ENCODE data around the gene LPIN1. TPM values are rescaled to one million over a fixed set of nuclear protein-coding genes. Genes with fewer than 3 reads are reported as not detected.
"Not testable (repeated sequence)": the region's sequence is repeated elsewhere in the genome, so short reads cannot be mapped to it uniquely, and the experiment has no call there.

LPIN1 gene
- polyA plus RNA-seq, 3 donors, result 18.0 to 19.7 (median 18.7) TPM

DNA sequence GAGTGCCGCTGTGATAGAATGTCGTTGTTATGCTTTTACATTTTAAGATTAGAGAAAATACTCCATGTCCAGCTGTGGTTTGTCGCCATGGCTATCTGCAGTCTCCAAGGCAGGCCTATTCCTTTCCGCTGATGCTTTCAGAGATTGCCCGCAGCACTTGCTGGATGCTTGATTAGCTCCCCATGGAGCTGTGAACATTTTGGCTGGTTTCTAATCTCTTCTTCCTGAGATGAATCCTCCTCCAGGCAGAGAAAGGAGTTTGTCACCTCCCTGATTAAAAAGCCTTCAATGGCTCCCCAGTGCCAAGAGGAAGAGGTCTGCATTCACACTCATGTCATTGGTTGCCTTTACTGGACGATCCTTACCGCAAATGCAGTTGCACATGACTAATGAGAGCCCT lies 32.6 kb upstream of the LPIN1 start:
- no peak for DNase-seq (ENCODE audit: low read depth in 3 of 3, low spot score in 2 of 3)

DNA sequence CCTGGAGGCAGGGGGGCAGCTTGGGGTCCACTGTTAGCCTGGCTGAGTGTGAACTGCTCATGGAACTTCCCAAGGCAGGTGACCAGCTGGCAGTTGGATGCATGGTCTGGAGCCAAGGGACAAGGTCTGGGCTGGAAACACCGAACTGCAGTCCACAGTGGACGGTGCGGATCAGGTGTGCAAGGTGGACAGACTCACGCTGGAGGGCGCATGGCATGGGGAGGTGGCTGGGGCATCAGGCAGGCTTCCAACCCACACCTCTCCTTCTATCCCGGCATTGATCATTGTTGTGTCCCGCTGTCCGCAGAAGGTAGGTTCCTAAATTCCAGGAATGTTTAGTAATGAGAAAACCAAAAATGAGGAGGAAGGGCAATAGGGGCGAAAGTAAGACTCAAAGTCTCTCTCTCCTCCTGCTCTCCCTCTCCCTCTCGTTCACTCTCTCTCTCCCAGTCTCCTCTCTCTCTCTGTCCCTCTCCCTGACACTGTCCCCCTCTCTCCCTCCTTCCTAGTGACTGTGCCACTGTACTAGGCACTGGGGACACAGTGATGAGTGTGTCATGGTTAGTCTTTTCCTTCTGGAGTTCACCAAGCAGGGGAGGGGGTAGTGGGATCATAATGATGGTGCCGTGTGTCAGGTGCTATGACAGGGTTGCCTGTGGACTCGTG lies 30.3 kb upstream of the LPIN1 start:
- no peak for DNase-seq (ENCODE audit: low read depth in 3 of 3, low spot score in 2 of 3)

DNA sequence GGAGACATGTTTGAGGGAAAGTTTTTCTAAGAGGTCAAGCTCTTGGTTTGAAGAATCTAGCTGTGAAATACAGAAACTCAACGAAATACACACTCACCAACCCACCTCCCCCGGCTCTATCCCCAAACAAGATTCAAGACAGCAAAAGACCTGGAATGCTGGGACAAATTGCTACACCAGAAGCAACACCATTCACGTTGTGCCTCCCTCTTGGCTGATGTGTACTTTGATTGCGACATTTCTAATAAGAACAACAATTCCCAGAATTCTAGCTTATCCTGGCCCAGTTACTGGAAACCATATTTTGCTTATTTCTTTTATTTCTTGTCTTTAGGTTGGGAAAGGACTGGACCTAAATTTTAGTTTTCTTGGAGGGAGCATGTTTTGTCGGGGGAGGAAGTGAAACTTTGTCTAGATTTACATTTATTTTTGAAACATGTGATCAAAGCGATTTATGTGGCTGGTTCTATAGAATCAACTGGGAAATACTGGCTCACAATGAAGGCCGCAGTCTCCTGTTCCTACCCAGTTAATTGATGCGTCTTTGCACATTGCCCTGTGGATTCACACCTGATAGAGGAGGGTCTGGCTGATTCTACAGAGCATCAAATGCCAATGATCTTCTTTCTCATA lies 29.6 kb upstream of the LPIN1 start:
- DNase-seq (ENCODE audit: low read depth in 3 of 3, low spot score in 2 of 3), result no peak

DNA sequence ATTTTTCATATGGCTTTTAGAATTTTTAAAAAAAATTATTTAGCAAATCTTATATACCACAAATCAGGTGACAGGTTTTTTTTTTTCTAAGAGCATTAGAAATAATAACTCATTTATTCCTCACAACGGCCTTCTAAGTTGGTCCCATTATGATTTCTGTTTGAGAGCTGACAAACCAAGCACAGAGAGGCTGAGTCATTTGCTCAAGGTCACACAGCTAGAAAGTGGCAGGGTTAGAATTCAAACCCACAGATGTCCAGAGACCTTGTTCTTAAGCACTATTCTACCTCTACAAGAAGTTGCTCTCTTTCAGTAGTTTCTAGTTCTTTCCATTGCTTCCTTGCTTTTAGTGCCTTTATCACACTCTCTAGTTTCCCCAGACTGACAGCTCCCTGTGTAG lies 28.8 kb upstream of the LPIN1 start:
- no peak for DNase-seq (ENCODE audit: low read depth in 3 of 3, low spot score in 2 of 3)

DNA sequence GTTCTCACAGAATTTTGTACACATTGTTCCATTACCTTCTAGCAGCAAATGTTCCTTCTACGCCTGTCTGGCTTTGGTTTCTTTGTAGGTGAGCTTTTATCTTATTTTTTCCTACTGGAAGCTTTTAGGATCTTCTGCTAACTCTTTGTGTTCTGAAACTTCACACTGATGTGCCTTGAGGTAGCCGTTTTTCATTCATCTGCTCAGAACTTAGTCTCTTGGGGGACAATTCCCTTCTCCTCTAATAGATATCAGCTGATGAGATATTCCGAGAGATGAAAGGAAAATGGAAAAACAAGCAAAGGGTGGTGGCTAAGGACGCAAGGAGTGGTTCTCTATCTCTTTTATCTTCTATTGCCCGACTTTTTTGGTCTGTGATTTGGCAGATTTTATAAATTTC lies 27.8 kb upstream of the LPIN1 start:
- no peak for DNase-seq (ENCODE audit: low read depth in 3 of 3, low spot score in 2 of 3)

DNA sequence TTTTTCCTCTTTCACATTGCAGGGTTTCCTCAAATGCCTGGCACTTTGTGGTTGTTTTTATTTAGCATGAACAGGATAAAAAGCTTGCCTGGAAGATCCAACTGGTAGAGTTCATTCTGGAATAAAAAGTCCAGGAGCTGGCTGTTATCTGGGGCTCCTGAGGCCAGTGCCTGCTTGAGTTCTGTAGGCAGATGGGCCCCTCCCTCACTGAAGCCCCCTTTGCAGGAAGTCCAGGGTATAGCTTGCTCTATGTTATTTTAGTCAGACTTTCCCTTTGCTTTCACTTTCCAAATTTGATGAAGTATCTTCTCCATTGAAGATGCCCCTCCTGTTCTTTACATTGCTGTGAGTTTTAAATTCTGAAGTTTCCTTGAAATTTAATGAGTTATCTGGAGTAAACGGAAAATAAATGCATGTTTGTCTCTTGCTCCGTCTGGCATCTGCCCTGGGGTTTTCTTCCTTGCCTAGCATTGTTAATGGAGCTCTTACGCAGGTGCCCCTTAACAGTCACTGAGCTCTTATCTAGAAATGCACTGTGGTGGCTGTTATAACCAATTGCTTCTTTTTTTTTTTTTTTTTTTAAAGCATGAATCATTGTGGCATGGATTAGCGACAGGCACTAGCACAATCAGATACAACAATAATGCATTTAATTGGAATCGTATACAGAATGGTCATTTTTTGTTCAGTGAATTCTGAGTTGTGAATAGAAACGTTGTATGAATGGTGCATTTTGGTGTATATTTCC lies 27.0 kb upstream of the LPIN1 start:
- DNase-seq (ENCODE audit: low read depth in 3 of 3, low spot score in 2 of 3), result no peak

- DNase-seq (ENCODE audit: low read depth in 3 of 3, low spot score in 2 of 3), result no peak
Measured at GRCh38 chr2:11720752-11721151, 25.7 kb upstream of the LPIN1 start.

DNA sequence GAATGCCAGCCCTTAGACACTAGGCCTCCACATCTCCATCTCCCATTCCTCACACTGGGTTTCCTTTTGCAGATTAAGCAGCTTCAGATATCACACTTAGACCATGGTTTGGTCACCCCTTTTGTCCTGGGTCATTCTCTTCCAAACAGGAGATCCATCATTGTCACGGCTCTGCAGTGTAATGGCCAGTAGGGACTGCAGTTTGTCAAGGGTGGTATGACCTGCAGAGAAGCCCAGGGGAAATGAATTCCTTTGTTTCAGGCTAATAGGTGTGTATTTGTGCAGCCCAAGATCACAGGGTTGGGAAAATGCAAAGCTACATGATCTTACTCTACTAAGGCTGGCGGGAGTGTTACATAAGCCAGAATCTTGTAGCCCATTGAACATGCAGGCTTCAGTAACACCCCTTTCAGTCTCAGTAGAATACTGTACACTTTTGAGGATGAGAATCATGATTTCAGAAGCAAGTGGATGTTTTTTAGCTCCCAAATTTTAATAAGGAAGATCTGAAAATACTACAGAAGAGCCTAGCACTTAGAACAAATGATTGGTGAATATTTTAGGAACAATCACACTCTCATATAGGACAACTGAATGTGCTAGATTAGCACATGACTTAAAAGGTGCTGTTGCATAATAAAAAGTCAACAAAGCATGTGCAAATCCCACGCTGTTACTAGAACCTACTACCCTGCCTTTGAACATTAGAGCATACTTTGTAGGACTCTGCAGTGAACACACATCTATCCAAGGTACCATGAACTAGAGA lies 24.0 kb upstream of the LPIN1 start:
- no peak for DNase-seq (ENCODE audit: low read depth in 3 of 3, low spot score in 2 of 3)

DNA sequence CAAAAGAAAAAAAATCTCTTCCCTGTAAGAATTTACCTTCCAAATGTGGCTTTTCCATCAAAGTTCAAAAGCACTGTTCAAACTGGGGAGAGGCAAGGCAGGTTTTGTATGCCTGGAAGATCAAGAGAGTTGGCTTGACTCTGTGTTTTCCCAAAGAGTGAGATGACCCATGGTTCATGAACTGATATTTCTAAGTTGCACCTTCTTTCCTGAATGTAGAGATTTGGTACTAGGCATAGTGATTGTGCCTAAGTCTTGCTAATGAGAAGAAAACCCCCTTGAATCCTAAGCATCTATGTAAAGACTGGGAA lies 23.4 kb upstream of the LPIN1 start:
- DNase-seq (ENCODE audit: low read depth in 3 of 3, low spot score in 2 of 3), result no peak

DNA sequence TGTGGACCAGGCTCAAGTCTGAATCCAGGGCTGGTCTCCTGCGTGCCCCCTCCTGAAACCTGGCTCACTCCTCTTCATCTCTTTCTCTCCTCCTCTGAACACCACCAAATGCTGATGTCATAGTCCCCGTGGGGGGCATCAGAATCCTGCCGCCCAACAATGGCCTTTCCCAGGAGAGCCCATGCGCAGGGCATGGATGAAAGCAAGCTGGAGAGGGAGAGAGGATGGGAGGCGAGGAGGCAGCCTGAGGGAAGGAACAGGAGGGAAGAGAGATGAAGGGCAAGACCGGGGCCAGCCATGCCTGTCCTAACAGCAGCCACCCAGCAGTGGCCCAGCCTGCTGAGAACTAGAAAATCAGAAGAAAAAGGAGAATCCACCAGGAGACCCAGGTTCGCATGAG lies 22.3 kb upstream of the LPIN1 start:
- no peak for DNase-seq (ENCODE audit: low read depth in 3 of 3, low spot score in 2 of 3)

DNA sequence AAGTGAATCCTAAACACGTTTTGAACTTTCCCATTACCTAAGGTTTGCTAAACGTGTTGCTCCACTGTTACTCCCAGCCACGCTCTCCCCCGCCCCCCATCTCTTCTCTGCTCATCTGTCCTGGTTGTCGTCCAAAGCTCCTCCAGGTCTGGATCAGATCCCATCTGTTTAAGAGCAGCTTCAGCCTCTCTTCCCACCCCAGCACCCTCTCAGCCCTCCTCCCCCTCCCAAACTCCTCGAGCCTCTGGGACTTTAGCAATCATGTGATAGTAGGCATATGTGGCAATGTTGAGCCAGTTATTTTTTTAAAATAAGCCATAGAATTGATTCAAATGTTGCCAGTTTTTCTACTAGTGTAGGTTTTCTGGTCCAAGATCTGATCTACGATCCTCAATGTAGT lies 20.0 kb upstream of the LPIN1 start:
- no peak for DNase-seq (ENCODE audit: low read depth in 3 of 3, low spot score in 2 of 3)

DNA sequence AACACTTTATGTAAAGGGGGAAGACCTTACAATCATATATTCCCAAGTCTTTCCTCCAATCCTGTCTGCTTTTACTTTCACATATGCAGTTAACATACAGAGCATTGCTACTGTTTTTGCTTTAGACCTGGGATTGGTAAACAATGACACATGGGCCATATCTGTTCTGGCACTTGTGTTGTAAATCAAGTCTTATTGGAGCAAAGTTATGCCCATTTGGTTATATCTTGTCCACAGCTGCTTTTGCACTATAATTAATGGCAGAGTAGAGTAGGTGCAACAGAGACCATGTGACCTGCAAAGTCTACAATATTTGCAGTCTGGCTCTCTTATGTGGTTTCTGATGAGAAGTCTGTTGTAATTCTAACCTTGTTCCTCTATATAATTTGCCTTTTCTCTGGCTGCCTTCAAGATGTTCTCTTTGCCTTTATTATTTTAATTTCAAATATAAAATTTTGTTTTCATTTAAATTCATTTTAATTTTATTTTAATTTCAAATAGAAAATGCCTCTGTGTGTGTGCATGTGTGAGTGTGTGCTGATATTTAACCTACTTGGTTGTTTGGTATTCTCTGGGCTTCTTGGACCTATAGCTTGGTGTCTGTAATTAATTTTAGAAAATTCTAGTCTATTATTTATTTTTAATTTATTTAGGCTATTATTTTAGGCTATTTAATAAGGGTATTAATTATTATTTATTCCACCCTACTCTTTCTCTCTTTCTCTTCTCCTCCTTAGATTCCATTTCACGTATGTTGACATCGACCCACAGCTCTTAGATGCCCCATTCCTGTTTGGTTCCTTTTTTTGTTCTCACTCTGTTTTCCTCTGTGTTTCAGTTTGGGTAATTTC lies 16.8 kb upstream of the LPIN1 start:
- no peak for DNase-seq (ENCODE audit: low read depth in 3 of 3, low spot score in 2 of 3)

DNA sequence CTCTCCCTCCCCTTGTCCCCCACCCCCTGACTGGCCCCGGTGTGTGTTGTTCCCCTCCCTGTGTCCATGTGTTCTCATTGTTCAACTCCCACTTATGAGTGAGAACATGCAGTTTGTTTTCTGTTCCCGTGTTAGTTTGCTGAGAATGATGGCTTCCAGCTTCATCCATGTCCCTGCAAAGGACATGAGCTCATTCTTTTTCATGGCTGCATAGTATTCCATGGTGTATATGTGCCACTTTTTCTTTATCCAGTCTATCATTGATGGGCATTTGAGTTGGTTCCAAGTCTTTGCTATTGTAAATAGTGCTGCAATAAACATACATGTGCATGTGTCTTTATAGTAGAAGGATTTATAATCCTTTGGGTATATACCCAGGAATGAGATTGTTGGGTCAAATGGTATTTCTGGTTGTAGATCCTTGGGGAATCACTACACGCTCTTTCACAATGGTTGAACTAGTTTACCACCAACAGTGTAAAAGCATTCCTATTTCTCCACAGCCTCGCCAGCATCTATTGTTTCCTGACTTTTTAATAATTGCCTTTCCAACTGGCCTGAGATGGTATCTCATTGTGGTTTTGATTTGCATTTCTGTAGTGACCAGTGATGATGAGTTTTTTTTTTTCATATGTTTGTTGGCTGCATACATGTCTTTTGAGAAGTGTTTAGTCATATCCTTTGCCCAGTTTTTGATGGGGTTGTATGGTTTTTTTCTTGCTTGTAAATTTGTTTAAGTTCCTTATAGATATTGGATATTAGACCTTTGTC lies 15.0 kb upstream of the LPIN1 start:
- DNase-seq (ENCODE audit: low read depth in 3 of 3, low spot score in 2 of 3), result not testable (repeated sequence)

DNA sequence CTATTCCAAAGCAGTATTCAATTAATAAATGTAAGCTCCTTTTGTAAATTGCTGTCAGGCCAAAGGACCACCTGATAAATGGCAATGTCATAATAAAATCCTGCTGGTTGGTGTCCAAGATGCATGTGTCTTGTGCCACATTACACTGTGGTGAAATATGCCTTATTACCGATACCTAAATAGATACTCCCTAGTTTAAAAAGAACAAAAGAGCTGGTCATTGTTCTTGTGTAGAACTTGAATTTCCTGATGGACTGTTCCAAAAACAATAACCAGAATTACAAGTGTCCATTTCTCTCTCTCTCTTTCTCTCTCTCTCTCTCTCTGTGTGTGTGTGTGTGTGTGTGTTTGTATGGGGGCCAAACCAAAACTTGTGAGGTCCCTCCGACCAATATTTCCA lies 13.8 kb upstream of the LPIN1 start:
- DNase-seq (ENCODE audit: low read depth in 3 of 3, low spot score in 2 of 3), result no peak

DNA sequence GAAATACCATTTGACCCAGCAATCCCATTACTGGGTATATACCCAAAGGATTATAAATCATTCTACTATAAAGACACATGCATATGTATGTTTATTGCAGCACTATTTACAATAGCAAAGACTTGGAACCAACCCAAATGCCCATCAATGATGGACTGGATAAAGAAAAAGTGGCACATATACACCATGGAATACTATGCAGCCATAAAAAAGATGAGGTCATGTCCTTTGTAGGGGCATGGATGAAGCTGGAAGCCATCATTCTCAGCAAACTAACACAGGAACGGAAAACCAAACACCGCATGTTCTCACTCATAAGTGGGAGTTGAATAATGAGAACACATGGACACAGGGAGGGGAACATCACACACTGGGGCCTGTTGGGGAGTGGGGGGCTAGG lies 8.6 kb upstream of the LPIN1 start:
- DNase-seq (ENCODE audit: low read depth in 3 of 3, low spot score in 2 of 3), result not testable (repeated sequence)

- DNase-seq (ENCODE audit: low read depth in 3 of 3, low spot score in 2 of 3), result no peak
Measured at GRCh38 chr2:11738589-11739436, 7.6 kb upstream of the LPIN1 start.

DNA sequence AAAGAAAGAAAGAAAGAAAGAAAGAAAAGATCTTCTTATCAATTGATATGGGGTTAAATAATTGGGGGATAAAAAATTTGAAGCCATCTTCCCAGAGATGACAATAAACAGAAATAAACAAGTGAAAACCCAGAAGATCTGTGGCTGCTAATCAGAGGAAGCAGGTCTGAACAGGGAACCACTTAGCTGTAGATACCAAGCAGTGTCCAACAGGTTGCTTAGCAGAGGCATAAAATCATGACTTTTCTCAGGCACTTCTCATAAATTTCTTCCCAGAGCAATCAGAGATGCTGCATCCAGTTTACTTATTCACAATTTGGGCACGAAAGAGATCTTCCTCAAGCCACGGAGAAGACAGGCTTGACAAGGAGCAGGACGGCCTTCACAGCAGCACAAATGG lies 5.7 kb upstream of the LPIN1 start:
- no peak for DNase-seq (ENCODE audit: low read depth in 3 of 3, low spot score in 2 of 3)

DNA sequence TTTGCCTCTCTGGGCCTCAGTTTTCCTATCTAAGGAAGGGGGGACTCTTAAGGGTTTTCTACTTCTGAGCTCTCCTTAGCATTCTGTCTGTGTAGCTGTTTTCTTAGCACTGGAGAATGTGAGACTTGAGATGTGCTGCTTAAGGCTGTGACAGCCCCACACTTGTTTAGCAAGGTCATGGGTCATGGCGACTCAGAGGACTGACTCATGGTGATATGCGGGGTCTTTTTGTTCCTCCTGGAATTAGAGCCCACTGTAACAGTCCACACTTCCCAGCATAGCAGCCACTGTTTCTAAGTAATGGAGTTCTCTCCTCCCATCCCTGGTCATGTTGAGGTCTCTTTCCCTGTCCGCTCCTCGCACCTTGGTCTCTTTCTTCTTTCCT lies 4.1 kb upstream of the LPIN1 start:
- DNase-seq (ENCODE audit: low read depth in 3 of 3, low spot score in 2 of 3), result no peak

All from right renal cortex interstitium (tissue), 3 donors.